ENCODE data around the gene RASSF3.

Gene RASSF3

DNA sequence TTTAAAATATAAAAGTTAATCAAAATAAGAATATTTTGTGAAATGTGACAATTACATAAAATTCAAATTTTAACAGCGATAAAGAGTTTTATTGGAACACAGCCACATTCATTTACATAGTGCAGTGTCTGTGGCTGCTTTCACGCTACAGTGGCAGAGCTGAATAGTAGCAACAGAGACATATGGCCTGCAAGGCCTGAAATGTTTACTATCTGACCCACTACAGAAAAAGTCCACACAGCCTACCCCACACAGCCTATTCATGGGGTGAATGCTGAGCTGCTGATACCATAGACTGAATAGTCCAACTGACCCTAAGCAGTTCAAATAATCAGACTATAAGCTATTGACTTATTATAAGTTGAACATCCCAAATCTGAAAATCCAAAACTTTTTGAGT is 135.7 kb downstream of the RASSF3 start:
- TF ChIP-seq, protein P1, sequence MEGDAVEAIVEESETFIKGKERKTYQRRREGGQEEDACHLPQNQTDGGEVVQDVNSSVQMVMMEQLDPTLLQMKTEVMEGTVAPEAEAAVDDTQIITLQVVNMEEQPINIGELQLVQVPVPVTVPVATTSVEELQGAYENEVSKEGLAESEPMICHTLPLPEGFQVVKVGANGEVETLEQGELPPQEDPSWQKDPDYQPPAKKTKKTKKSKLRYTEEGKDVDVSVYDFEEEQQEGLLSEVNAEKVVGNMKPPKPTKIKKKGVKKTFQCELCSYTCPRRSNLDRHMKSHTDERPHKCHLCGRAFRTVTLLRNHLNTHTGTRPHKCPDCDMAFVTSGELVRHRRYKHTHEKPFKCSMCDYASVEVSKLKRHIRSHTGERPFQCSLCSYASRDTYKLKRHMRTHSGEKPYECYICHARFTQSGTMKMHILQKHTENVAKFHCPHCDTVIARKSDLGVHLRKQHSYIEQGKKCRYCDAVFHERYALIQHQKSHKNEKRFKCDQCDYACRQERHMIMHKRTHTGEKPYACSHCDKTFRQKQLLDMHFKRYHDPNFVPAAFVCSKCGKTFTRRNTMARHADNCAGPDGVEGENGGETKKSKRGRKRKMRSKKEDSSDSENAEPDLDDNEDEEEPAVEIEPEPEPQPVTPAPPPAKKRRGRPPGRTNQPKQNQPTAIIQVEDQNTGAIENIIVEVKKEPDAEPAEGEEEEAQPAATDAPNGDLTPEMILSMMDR (IDR thresholded peaks at IDR 0.05; ENCODE audit: low read depth, low read length), result no peak
- no peak overlapping the region for H3K4me3 ChIP-seq (ENCODE audit: low read depth, low read length)

DNA sequence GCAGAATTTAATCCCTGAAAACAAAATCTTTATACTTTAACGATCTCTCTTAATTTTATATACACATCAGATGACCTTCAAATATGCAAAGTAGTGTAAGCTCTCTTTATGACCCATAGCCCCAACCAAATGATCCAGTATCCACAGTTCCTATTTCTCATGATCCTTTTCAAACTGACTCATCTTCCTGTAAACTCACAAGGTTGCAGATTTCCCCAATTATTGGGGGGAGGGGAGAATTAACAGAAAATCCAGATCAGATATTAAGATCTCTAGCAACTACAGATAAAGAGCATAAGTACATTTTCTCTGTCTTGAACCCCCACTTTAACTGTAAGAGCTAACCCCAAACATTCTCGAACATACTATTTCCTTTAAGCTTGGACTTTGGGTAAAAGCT is 136.4 kb downstream of the RASSF3 start:
- no peak overlapping the region for H3K4me3 ChIP-seq (ENCODE audit: low read depth, low read length)
- TF ChIP-seq, protein P1 (IDR thresholded peaks at IDR 0.05; ENCODE audit: low read depth, low read length), result no peak
